Liver (tissue), 3 donors: ENCODE data around the gene MAP6.

ENCODE experiments used
- FOXA1 ChIP-seq: IDR thresholded peaks from 2 replicates; pipeline ENCODE4 v1.6.1; 2016; ENCODE audit warnings: antibody characterized with exemption
- GABPA ChIP-seq, 2 donors: IDR thresholded peaks in 1 of 2; conservative IDR thresholded peaks in 1 of 2; 2 replicates each; pipeline ENCODE4 v1.6.1; 2016; ENCODE audit warnings: antibody characterized with exemption in 2 of 2, mild to moderate bottlenecking in 1 of 2, moderate library complexity in 1 of 2
- HNF4G ChIP-seq: IDR thresholded peaks from 2 replicates; pipeline ENCODE4 v1.6.1; 2016; ENCODE audit warnings: antibody characterized with exemption
- JUND ChIP-seq, 2 donors: IDR thresholded peaks; 2 replicates each; pipeline ENCODE4 v1.6.1; 2016; ENCODE audit warnings: antibody characterized with exemption in 2 of 2
- RAD21 ChIP-seq, 2 donors: IDR thresholded peaks; 2 replicates each; pipeline ENCODE4 v1.6.1; 2016; ENCODE audit warnings: antibody characterized with exemption in 2 of 2, mild to moderate bottlenecking in 2 of 2
- TAF1 ChIP-seq: conservative IDR thresholded peaks from 2 replicates; pipeline ENCODE4 v1.6.1; 2016; ENCODE audit warnings: antibody characterized with exemption, mild to moderate bottlenecking
- TF ChIP-seq, protein P1 (sequence below): fragments of 150-350 bp; IDR thresholded peaks from 2 replicates; pipeline ENCODE4 v1.5.1; 2017; ENCODE audit warnings: improper control_type of control experiment, low read depth, low read length; ENCODE audit not compliant: missing input control
- TF ChIP-seq, protein P2 (sequence below): IDR thresholded peaks from 2 replicates; pipeline ENCODE4 v1.6.1; 2016; ENCODE audit warnings: antibody characterized with exemption, mild to moderate bottlenecking
- TF ChIP-seq, protein P3 (sequence below): IDR thresholded peaks from 2 replicates; pipeline ENCODE4 v1.6.1; 2016; ENCODE audit warnings: antibody characterized with exemption
- TF ChIP-seq, protein P4 (sequence below): IDR thresholded peaks from 2 replicates; pipeline ENCODE4 v1.6.1; 2016; ENCODE audit warnings: antibody characterized with exemption
- donor health status: healthy.
- donor health status: healthy.

DNA sequence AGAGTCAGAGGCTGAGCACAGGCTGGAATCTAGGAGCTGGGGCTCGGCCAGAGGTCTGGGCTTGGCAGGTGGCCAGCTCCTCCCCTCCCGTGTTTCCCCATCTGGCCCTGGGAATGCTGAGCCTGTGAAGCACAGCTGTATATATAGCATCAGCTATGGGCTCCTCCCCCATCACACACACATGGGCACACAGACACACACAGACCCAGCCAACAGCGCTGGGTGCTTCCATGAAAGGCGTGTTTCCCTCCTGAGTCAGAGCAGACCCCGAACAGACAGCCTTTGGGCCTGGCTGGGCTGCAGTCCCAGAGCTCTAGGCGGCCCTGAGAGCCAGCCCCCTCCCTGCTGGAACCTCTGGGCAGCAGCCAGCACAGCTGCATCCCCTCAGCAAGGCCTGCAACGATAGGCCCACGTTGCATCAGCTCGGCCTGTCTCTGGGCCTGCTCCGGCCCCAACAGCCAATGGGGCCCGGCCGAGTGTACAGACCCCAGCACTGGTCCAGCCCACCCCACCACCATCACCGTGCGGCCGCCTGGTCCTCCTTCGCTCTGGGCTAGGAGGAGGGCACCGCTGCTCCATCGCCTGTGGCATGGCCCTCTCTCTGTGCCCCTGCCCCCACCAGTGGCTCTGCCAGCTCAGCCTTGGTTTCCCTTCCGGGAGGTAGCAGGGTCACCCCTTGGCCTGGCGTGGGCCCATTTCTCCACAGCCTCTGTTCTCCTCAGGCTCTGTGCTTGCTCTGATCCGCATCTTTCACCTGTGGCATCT, 114.4 kb downstream of the MAP6 start:
- no peak for TF ChIP-seq GABPA (IDR thresholded peaks at IDR 0.05 in 1 of 2, conservative IDR thresholded peaks at IDR 0.05 in 1 of 2)
- TF ChIP-seq, protein P1, sequence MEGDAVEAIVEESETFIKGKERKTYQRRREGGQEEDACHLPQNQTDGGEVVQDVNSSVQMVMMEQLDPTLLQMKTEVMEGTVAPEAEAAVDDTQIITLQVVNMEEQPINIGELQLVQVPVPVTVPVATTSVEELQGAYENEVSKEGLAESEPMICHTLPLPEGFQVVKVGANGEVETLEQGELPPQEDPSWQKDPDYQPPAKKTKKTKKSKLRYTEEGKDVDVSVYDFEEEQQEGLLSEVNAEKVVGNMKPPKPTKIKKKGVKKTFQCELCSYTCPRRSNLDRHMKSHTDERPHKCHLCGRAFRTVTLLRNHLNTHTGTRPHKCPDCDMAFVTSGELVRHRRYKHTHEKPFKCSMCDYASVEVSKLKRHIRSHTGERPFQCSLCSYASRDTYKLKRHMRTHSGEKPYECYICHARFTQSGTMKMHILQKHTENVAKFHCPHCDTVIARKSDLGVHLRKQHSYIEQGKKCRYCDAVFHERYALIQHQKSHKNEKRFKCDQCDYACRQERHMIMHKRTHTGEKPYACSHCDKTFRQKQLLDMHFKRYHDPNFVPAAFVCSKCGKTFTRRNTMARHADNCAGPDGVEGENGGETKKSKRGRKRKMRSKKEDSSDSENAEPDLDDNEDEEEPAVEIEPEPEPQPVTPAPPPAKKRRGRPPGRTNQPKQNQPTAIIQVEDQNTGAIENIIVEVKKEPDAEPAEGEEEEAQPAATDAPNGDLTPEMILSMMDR: no peak
- TF ChIP-seq, protein P2, sequence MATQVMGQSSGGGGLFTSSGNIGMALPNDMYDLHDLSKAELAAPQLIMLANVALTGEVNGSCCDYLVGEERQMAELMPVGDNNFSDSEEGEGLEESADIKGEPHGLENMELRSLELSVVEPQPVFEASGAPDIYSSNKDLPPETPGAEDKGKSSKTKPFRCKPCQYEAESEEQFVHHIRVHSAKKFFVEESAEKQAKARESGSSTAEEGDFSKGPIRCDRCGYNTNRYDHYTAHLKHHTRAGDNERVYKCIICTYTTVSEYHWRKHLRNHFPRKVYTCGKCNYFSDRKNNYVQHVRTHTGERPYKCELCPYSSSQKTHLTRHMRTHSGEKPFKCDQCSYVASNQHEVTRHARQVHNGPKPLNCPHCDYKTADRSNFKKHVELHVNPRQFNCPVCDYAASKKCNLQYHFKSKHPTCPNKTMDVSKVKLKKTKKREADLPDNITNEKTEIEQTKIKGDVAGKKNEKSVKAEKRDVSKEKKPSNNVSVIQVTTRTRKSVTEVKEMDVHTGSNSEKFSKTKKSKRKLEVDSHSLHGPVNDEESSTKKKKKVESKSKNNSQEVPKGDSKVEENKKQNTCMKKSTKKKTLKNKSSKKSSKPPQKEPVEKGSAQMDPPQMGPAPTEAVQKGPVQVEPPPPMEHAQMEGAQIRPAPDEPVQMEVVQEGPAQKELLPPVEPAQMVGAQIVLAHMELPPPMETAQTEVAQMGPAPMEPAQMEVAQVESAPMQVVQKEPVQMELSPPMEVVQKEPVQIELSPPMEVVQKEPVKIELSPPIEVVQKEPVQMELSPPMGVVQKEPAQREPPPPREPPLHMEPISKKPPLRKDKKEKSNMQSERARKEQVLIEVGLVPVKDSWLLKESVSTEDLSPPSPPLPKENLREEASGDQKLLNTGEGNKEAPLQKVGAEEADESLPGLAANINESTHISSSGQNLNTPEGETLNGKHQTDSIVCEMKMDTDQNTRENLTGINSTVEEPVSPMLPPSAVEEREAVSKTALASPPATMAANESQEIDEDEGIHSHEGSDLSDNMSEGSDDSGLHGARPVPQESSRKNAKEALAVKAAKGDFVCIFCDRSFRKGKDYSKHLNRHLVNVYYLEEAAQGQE: no peak
- no peak for TF ChIP-seq JUND (IDR thresholded peaks at IDR 0.05)
- TF ChIP-seq, protein P3, sequence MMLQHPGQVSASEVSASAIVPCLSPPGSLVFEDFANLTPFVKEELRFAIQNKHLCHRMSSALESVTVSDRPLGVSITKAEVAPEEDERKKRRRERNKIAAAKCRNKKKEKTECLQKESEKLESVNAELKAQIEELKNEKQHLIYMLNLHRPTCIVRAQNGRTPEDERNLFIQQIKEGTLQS: no peak
- TF ChIP-seq RAD21 (IDR thresholded peaks at IDR 0.05): no peak
- TF ChIP-seq, protein P4, sequence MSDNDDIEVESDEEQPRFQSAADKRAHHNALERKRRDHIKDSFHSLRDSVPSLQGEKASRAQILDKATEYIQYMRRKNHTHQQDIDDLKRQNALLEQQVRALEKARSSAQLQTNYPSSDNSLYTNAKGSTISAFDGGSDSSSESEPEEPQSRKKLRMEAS: no peak
- TF ChIP-seq FOXA1: no peak
- TF ChIP-seq TAF1: no peak
- TF ChIP-seq HNF4G: no peak
